AG08395 (cell line): ENCODE data around the gene CAMK4.
A peak's percentile ranks its signal among the peaks of the same experiment; 100 is the strongest.

Experiments used
- DNase-seq: peaks from one replicate; pipeline ENCODE4 v3.0.0; 2012; ENCODE audit warnings: mixed read lengths, low spot score

CAMK4 gene

GRCh38 chr5:111223787-111224560 is at the start of gene CAMK4:
CAMK4 (plus strand) TSS chr5:111224384; CDS start chr5:111224484, 100 bp downstream.
- DNase-seq: peak; percentile 67

GRCh38 chr5:111183064-111183463 is 41.1 kb upstream of the CAMK4 start:
- no peak for DNase-seq

- no peak for DNase-seq
Observed at GRCh38 chr5:111187079-111187478, 37.1 kb upstream of the CAMK4 start.

- DNase-seq: no peak
Observed at GRCh38 chr5:111194053-111194452, 30.1 kb upstream of the CAMK4 start.

- no peak for DNase-seq
Observed at GRCh38 chr5:111194925-111195324, 29.3 kb upstream of the CAMK4 start.

- peak; percentile 3 for DNase-seq
Observed at GRCh38 chr5:111197523-111197922, 26.7 kb upstream of the CAMK4 start.

GRCh38 chr5:111198281-111198966 is 25.8 kb upstream of the CAMK4 start:
- DNase-seq: no peak

GRCh38 chr5:111200828-111201227 is 23.4 kb upstream of the CAMK4 start:
- DNase-seq: no peak

GRCh38 chr5:111201705-111202104 is 22.5 kb upstream of the CAMK4 start:
- no peak for DNase-seq

- no peak for DNase-seq
Observed at GRCh38 chr5:111211341-111211740, 12.8 kb upstream of the CAMK4 start.

- DNase-seq: no peak
Observed at GRCh38 chr5:111214052-111214742, 10.0 kb upstream of the CAMK4 start.

GRCh38 chr5:111215971-111216370 is 8.2 kb upstream of the CAMK4 start:
- DNase-seq: no peak

- no peak for DNase-seq
Observed at GRCh38 chr5:111221139-111221538, 3.0 kb upstream of the CAMK4 start.

GRCh38 chr5:111223101-111223786 is 940 bp upstream of the CAMK4 start:
- DNase-seq: no peak

GRCh38 chr5:111224561-111225345 is 569 bp downstream of the CAMK4 start:
- no peak for DNase-seq

- no peak for DNase-seq
Observed at GRCh38 chr5:111225926-111226325, 1.7 kb downstream of the CAMK4 start.

GRCh38 chr5:111226556-111226955 is 2.4 kb downstream of the CAMK4 start:
- DNase-seq: no peak

GRCh38 chr5:111227226-111227782 is 3.1 kb downstream of the CAMK4 start:
- DNase-seq: no peak

- DNase-seq: peak; percentile 55
Observed at GRCh38 chr5:111227801-111228200, 3.6 kb downstream of the CAMK4 start.

- DNase-seq: no peak
Observed at GRCh38 chr5:111228520-111229220, 4.5 kb downstream of the CAMK4 start.
